Measurements from ENCODE around the gene CAPN5.

The CAPN5 gene

GRCh38 chr11:77144196-77144856, 77.6 kb downstream of the CAPN5 start:
- Histone ChIP-seq H3K9me3 (ENCODE audit: control insufficient read depth in 2 of 2, low read length in 2 of 2) (no peaks in the 10 kb centered on the region), H3K36me3 (ENCODE audit: control insufficient read depth in 2 of 2, insufficient read depth in 2 of 2, low read length in 2 of 2) (no peaks in the 10 kb centered on the region), H3K9ac (ENCODE audit: low read depth in 1 of 2, low read length in 2 of 2) (no peak overlapping the region), H3K4me1 (ENCODE audit: control insufficient read depth in 2 of 2, insufficient read depth in 2 of 2, low read length in 2 of 2) (peaks cover 14 to 30% of the 10 kb centered on the region in 2 donors), H3K27ac (ENCODE audit: low read depth in 2 of 2, low read length in 2 of 2) (no peak overlapping the region), H3K27me3 (ENCODE audit: control insufficient read depth in 2 of 2, insufficient read depth in 2 of 2, low read length in 2 of 2) (no peaks in the 10 kb centered on the region), H3K4me3 (ENCODE audit: low read length in 2 of 2) (no peak overlapping the region)

- H3K4me3 ChIP-seq (ENCODE audit: low read length in 2 of 2): no peak overlapping the region
- no peak overlapping the region for H3K27ac ChIP-seq (ENCODE audit: low read depth in 2 of 2, low read length in 2 of 2)
- peaks cover 14 to 30% of the 10 kb centered on the region in 2 donors for H3K4me1 ChIP-seq (ENCODE audit: control insufficient read depth in 2 of 2, insufficient read depth in 2 of 2, low read length in 2 of 2)
- no peaks in the 10 kb centered on the region for H3K36me3 ChIP-seq (ENCODE audit: control insufficient read depth in 2 of 2, insufficient read depth in 2 of 2, low read length in 2 of 2)
- H3K9me3 ChIP-seq (ENCODE audit: control insufficient read depth in 2 of 2, low read length in 2 of 2): no peaks in the 10 kb centered on the region
- H3K27me3 ChIP-seq (ENCODE audit: control insufficient read depth in 2 of 2, insufficient read depth in 2 of 2, low read length in 2 of 2): no peaks in the 10 kb centered on the region
- no peak overlapping the region for H3K9ac ChIP-seq (ENCODE audit: low read depth in 1 of 2, low read length in 2 of 2)
Observed at GRCh38 chr11:77144857-77145428, 78.2 kb downstream of the CAPN5 start.

- no peaks in the 10 kb centered on the region for H3K9me3 ChIP-seq (ENCODE audit: control insufficient read depth in 2 of 2, low read length in 2 of 2)
- no peak overlapping the region for H3K27ac ChIP-seq (ENCODE audit: low read depth in 2 of 2, low read length in 2 of 2)
- H3K4me3 ChIP-seq (ENCODE audit: low read length in 2 of 2): no peak overlapping the region
- peaks cover 14 to 16% of the 10 kb centered on the region in 2 donors for H3K4me1 ChIP-seq (ENCODE audit: control insufficient read depth in 2 of 2, insufficient read depth in 2 of 2, low read length in 2 of 2)
- H3K9ac ChIP-seq (ENCODE audit: low read depth in 1 of 2, low read length in 2 of 2): no peak overlapping the region
- no peaks in the 10 kb centered on the region for H3K27me3 ChIP-seq (ENCODE audit: control insufficient read depth in 2 of 2, insufficient read depth in 2 of 2, low read length in 2 of 2)
- H3K36me3 ChIP-seq (ENCODE audit: control insufficient read depth in 2 of 2, insufficient read depth in 2 of 2, low read length in 2 of 2): no peaks in the 10 kb centered on the region
Observed at GRCh38 chr11:77146261-77147035, 79.7 kb downstream of the CAPN5 start.

GRCh38 chr11:77147036-77147315, 80.2 kb downstream of the CAPN5 start:
- H3K27me3 ChIP-seq (ENCODE audit: control insufficient read depth in 2 of 2, insufficient read depth in 2 of 2, low read length in 2 of 2): no peaks in the 10 kb centered on the region
- no peak overlapping the region for H3K27ac ChIP-seq (ENCODE audit: low read depth in 2 of 2, low read length in 2 of 2)
- peaks cover 14% of the 10 kb centered on the region in 2 donors for H3K4me1 ChIP-seq (ENCODE audit: control insufficient read depth in 2 of 2, insufficient read depth in 2 of 2, low read length in 2 of 2)
- no peaks in the 10 kb centered on the region for H3K36me3 ChIP-seq (ENCODE audit: control insufficient read depth in 2 of 2, insufficient read depth in 2 of 2, low read length in 2 of 2)
- no peaks in the 10 kb centered on the region for H3K9me3 ChIP-seq (ENCODE audit: control insufficient read depth in 2 of 2, low read length in 2 of 2)
- no peak overlapping the region for H3K4me3 ChIP-seq (ENCODE audit: low read length in 2 of 2)
- H3K9ac ChIP-seq (ENCODE audit: low read depth in 1 of 2, low read length in 2 of 2): no peak overlapping the region

GRCh38 chr11:77147668-77148321, 81.0 kb downstream of the CAPN5 start:
- peaks cover 14% of the 10 kb centered on the region in 2 donors for H3K4me1 ChIP-seq (ENCODE audit: control insufficient read depth in 2 of 2, insufficient read depth in 2 of 2, low read length in 2 of 2)
- H3K9ac ChIP-seq (ENCODE audit: low read depth in 1 of 2, low read length in 2 of 2): peak overlapping the region in 1 of 2 donors; percentile 14
- peak overlapping the region; percentile 18 to 44 for H3K4me3 ChIP-seq (ENCODE audit: low read length in 2 of 2)

GRCh38 chr11:77148963-77149715, 82.4 kb downstream of the CAPN5 start:
- Histone ChIP-seq H3K4me1 (ENCODE audit: control insufficient read depth in 2 of 2, insufficient read depth in 2 of 2, low read length in 2 of 2) (peaks cover 14 to 16% of the 10 kb centered on the region in 2 donors), H3K9ac (ENCODE audit: low read depth in 1 of 2, low read length in 2 of 2) (no peak overlapping the region), H3K4me3 (ENCODE audit: low read length in 2 of 2) (no peak overlapping the region), H3K27me3 (ENCODE audit: control insufficient read depth in 2 of 2, insufficient read depth in 2 of 2, low read length in 2 of 2) (no peaks in the 10 kb centered on the region), H3K36me3 (ENCODE audit: control insufficient read depth in 2 of 2, insufficient read depth in 2 of 2, low read length in 2 of 2) (no peaks in the 10 kb centered on the region), H3K27ac (ENCODE audit: low read depth in 2 of 2, low read length in 2 of 2) (no peak overlapping the region), H3K9me3 (ENCODE audit: control insufficient read depth in 2 of 2, low read length in 2 of 2) (no peaks in the 10 kb centered on the region)

More at GRCh38 chr11:77147668-77148321, 81.0 kb downstream of the CAPN5 start:
- no peak overlapping the region for H3K27ac ChIP-seq (ENCODE audit: low read depth in 2 of 2, low read length in 2 of 2)
- no peaks in the 10 kb centered on the region for H3K9me3 ChIP-seq (ENCODE audit: control insufficient read depth in 2 of 2, low read length in 2 of 2)
- no peaks in the 10 kb centered on the region for H3K27me3 ChIP-seq (ENCODE audit: control insufficient read depth in 2 of 2, insufficient read depth in 2 of 2, low read length in 2 of 2)
- no peaks in the 10 kb centered on the region for H3K36me3 ChIP-seq (ENCODE audit: control insufficient read depth in 2 of 2, insufficient read depth in 2 of 2, low read length in 2 of 2)

- no peak overlapping the region for H3K4me3 ChIP-seq (ENCODE audit: low read length in 2 of 2)
- peaks cover 10 to 14% of the 10 kb centered on the region in 2 donors for H3K4me1 ChIP-seq (ENCODE audit: control insufficient read depth in 2 of 2, insufficient read depth in 2 of 2, low read length in 2 of 2)
- H3K9me3 ChIP-seq (ENCODE audit: control insufficient read depth in 2 of 2, low read length in 2 of 2): no peaks in the 10 kb centered on the region
- H3K27ac ChIP-seq (ENCODE audit: low read depth in 2 of 2, low read length in 2 of 2): no peak overlapping the region
- H3K9ac ChIP-seq (ENCODE audit: low read depth in 1 of 2, low read length in 2 of 2): no peak overlapping the region
- no peaks in the 10 kb centered on the region for H3K36me3 ChIP-seq (ENCODE audit: control insufficient read depth in 2 of 2, insufficient read depth in 2 of 2, low read length in 2 of 2)
- no peaks in the 10 kb centered on the region for H3K27me3 ChIP-seq (ENCODE audit: control insufficient read depth in 2 of 2, insufficient read depth in 2 of 2, low read length in 2 of 2)
Observed at GRCh38 chr11:77149716-77150392, 83.1 kb downstream of the CAPN5 start.

GRCh38 chr11:77150836-77151235, 84.1 kb downstream of the CAPN5 start:
- Histone ChIP-seq H3K36me3 (ENCODE audit: control insufficient read depth in 2 of 2, insufficient read depth in 2 of 2, low read length in 2 of 2) (no peaks in the 10 kb centered on the region), H3K4me3 (ENCODE audit: low read length in 2 of 2) (no peak overlapping the region), H3K27me3 (ENCODE audit: control insufficient read depth in 2 of 2, insufficient read depth in 2 of 2, low read length in 2 of 2) (no peaks in the 10 kb centered on the region), H3K9me3 (ENCODE audit: control insufficient read depth in 2 of 2, low read length in 2 of 2) (no peaks in the 10 kb centered on the region), H3K27ac (ENCODE audit: low read depth in 2 of 2, low read length in 2 of 2) (no peak overlapping the region), H3K4me1 (ENCODE audit: control insufficient read depth in 2 of 2, insufficient read depth in 2 of 2, low read length in 2 of 2) (peaks cover 4 to 6% of the 10 kb centered on the region in 2 donors), H3K9ac (ENCODE audit: low read depth in 1 of 2, low read length in 2 of 2) (no peak overlapping the region)

GRCh38 chr11:77151804-77152509, 85.2 kb downstream of the CAPN5 start:
- Histone ChIP-seq H3K4me1 (ENCODE audit: control insufficient read depth in 2 of 2, insufficient read depth in 2 of 2, low read length in 2 of 2) (peaks cover 4 to 6% of the 10 kb centered on the region in 2 donors), H3K4me3 (ENCODE audit: low read length in 2 of 2) (no peak overlapping the region), H3K36me3 (ENCODE audit: control insufficient read depth in 2 of 2, insufficient read depth in 2 of 2, low read length in 2 of 2) (no peaks in the 10 kb centered on the region), H3K9me3 (ENCODE audit: control insufficient read depth in 2 of 2, low read length in 2 of 2) (no peaks in the 10 kb centered on the region), H3K27ac (ENCODE audit: low read depth in 2 of 2, low read length in 2 of 2) (no peak overlapping the region), H3K27me3 (ENCODE audit: control insufficient read depth in 2 of 2, insufficient read depth in 2 of 2, low read length in 2 of 2) (no peaks in the 10 kb centered on the region), H3K9ac (ENCODE audit: low read depth in 1 of 2, low read length in 2 of 2) (no peak overlapping the region)
